HEK293 (cell line): ENCODE data around the gene KLK1.

Experiments used
- EGR2 ChIP-seq: fragments of 450-650 bp; formaldehyde crosslinking; IDR thresholded peaks from 2 replicates; pipeline ENCODE4 v1.5.1; 2016; ENCODE audit warnings: low read depth, missing biosample characterization, missing genetic modification characterization
- FEZF1 ChIP-seq: fragments of 450-650 bp; formaldehyde crosslinking; IDR thresholded peaks from 2 replicates; pipeline ENCODE4 v1.5.1; 2016; ENCODE audit warnings: missing biosample characterization, missing genetic modification characterization
- GLI2 ChIP-seq: fragments of 450-650 bp; formaldehyde crosslinking; IDR thresholded peaks from 2 replicates; pipeline ENCODE4; 2017; ENCODE audit warnings: missing biosample characterization, missing genetic modification characterization, low read depth, borderline replicate concordance
- KLF1 ChIP-seq: fragments of 450-650 bp; formaldehyde crosslinking; IDR thresholded peaks from 2 replicates; pipeline ENCODE4 v1.5.1; 2016; ENCODE audit warnings: missing biosample characterization, missing genetic modification characterization
- MYNN ChIP-seq: fragments of 450-650 bp; formaldehyde crosslinking; IDR thresholded peaks from 2 replicates; pipeline ENCODE4 v1.5.1; 2016; ENCODE audit warnings: missing biosample characterization, missing genetic modification characterization, borderline replicate concordance
- REPIN1 ChIP-seq: fragments of 450-650 bp; formaldehyde crosslinking; IDR thresholded peaks from 2 replicates; pipeline ENCODE4 v1.5.1; 2017; ENCODE audit warnings: missing biosample characterization, missing genetic modification characterization, low read depth
- SCRT2 ChIP-seq: fragments of 450-650 bp; formaldehyde crosslinking; IDR thresholded peaks from 2 replicates; pipeline ENCODE4 v1.5.1; 2016; ENCODE audit warnings: missing biosample characterization, missing genetic modification characterization
- ZNF133 ChIP-seq: fragments of 450-650 bp; formaldehyde crosslinking; IDR thresholded peaks from 2 replicates; pipeline ENCODE4 v1.5.1; 2016; ENCODE audit warnings: missing biosample characterization, missing genetic modification characterization
- ZNF18 ChIP-seq: fragments of 450-650 bp; formaldehyde crosslinking; IDR thresholded peaks from 2 replicates; pipeline ENCODE4 v1.5.1; 2016; ENCODE audit warnings: missing biosample characterization, missing genetic modification characterization
- ZNF23 ChIP-seq: fragments of 450-650 bp; formaldehyde crosslinking; IDR thresholded peaks from 2 replicates; pipeline ENCODE4 v1.5.1; 2016; ENCODE audit warnings: missing biosample characterization, missing genetic modification characterization, borderline replicate concordance
- ZNF266 ChIP-seq: fragments of 450-650 bp; formaldehyde crosslinking; IDR thresholded peaks from 2 replicates; pipeline ENCODE4 v1.5.1; 2016; ENCODE audit warnings: missing biosample characterization, missing genetic modification characterization, low read depth
- ZNF274 ChIP-seq, 2 experiments: fragments of 200-500 bp in 1 of 2; fragments of 450-650 bp in 1 of 2; sonication (Bioruptor generic) in 1 of 2; formaldehyde crosslinking in 1 of 2; IDR thresholded peaks; 2 replicates each; pipeline versions ENCODE4 v1.5.1 to v1.6.1; 2014 to 2016; ENCODE audit warnings: borderline replicate concordance in 1 of 2, inconsistent platforms in 1 of 2, low read length in 1 of 2, missing biosample characterization in 1 of 2, missing genetic modification characterization in 1 of 2
- ZNF280C ChIP-seq: fragments of 450-650 bp; formaldehyde crosslinking; IDR thresholded peaks from 2 replicates; pipeline ENCODE4 v1.5.1; 2016; ENCODE audit warnings: missing biosample characterization, missing genetic modification characterization
- ZNF341 ChIP-seq: fragments of 450-650 bp; formaldehyde crosslinking; IDR thresholded peaks from 2 replicates; pipeline ENCODE4; 2016; ENCODE audit warnings: low read depth, missing biosample characterization, missing genetic modification characterization
- ZNF416 ChIP-seq: fragments of 450-650 bp; formaldehyde crosslinking; IDR thresholded peaks from 2 replicates; pipeline ENCODE4 v1.5.1; 2016; ENCODE audit warnings: missing biosample characterization, missing genetic modification characterization
- ZNF473 ChIP-seq: fragments of 450-650 bp; formaldehyde crosslinking; IDR thresholded peaks from 2 replicates; pipeline ENCODE4 v1.5.1; 2017; ENCODE audit warnings: missing biosample characterization, missing genetic modification characterization
- ZNF518A ChIP-seq: fragments of 450-650 bp; formaldehyde crosslinking; conservative IDR thresholded peaks from 2 replicates; pipeline ENCODE4 v1.5.1; 2016; ENCODE audit warnings: low read depth, missing biosample characterization, missing genetic modification characterization
- ZNF558 ChIP-seq: fragments of 450-650 bp; formaldehyde crosslinking; IDR thresholded peaks from 2 replicates; pipeline ENCODE4 v1.5.1; 2016; ENCODE audit warnings: missing biosample characterization, missing genetic modification characterization
- ZNF580 ChIP-seq: fragments of 450-650 bp; formaldehyde crosslinking; IDR thresholded peaks from 2 replicates; pipeline ENCODE4 v1.5.1; 2016; ENCODE audit warnings: missing biosample characterization, missing genetic modification characterization
- ZNF623 ChIP-seq: fragments of 450-650 bp; formaldehyde crosslinking; IDR thresholded peaks from 2 replicates; pipeline ENCODE4 v1.5.1; 2016; ENCODE audit warnings: missing biosample characterization, missing genetic modification characterization
- ZNF677 ChIP-seq: fragments of 450-650 bp; IDR thresholded peaks from 2 replicates; pipeline ENCODE4 v1.5.0; 2018; ENCODE audit warnings: missing biosample characterization, mild to moderate bottlenecking, missing genetic modification characterization, moderate library complexity
- ZSCAN23 ChIP-seq: fragments of 450-650 bp; formaldehyde crosslinking; IDR thresholded peaks from 2 replicates; pipeline ENCODE4 v1.5.1; 2016; ENCODE audit warnings: missing biosample characterization, missing genetic modification characterization
- TF ChIP-seq, protein P1 (sequence below): fragments of 450-650 bp; formaldehyde crosslinking; IDR thresholded peaks from 2 replicates; pipeline ENCODE4 v1.5.1; 2016; ENCODE audit warnings: missing biosample characterization, missing genetic modification characterization
- TF ChIP-seq, protein P2 (sequence below): fragments of 450-650 bp; formaldehyde crosslinking; IDR thresholded peaks from 2 replicates; pipeline ENCODE4 v1.5.1; 2016; ENCODE audit warnings: missing biosample characterization, missing genetic modification characterization

The KLK1 gene

DNA sequence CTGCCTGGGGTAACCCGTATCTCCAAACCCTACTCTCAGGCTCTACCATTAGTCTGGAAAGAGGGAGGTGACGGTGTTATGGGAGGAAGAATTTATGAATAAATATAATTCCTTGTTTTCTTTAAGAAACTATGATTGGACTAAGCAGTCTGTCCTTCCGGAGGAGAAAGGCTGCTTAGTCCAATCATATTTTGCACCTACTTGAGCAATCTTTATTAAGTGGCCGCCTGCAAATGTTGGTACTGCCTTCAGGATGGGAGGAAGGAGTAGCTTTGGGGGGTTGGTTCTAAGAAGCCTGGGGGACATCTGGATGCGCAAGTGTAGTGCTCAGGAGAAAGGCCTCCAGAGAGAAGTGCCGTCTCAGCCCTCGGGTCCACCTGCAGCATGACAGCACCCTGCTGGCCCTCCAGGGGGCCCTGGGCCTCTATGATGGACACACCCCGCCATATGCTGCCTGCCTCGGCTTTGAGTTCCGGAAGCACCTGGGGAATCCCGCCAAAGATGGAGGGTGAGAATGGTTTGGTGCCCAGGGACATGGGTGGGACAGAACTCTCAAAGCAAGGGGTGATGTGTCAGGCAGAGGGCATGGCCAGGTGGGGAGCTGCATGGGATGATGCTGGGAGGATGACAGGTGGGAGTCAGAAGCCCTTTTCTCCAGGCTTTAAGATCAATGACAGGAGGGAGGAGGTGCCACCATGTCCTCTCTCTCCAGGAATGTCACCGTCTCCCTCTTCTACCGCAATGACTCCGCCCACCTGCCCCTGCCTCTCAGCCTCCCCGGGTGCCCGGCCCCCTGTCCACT, 29.3 kb downstream of the KLK1 start (continued):
- TF ChIP-seq ZNF18, result no peak
- no peak for TF ChIP-seq ZNF274 (IDR thresholded peaks at IDR 0.05; ENCODE audit: low read length)
- no peak for TF ChIP-seq ZNF274 (tag by site-specific recombination; IDR thresholded peaks at IDR 0.05; ENCODE audit: borderline replicate concordance)
- TF ChIP-seq ZNF133 (tag by site-specific recombination), result no peak
- no peak; the same call in 1 of the 2 replicates for TF ChIP-seq SCRT2 (tag by site-specific recombination)
- TF ChIP-seq, protein P1, sequence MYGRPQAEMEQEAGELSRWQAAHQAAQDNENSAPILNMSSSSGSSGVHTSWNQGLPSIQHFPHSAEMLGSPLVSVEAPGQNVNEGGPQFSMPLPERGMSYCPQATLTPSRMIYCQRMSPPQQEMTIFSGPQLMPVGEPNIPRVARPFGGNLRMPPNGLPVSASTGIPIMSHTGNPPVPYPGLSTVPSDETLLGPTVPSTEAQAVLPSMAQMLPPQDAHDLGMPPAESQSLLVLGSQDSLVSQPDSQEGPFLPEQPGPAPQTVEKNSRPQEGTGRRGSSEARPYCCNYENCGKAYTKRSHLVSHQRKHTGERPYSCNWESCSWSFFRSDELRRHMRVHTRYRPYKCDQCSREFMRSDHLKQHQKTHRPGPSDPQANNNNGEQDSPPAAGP (tag by site-specific recombination), result no peak
- peak; percentile 54 for TF ChIP-seq EGR2 (tag by site-specific recombination)
- no peak for TF ChIP-seq ZNF677 (tag by site-specific recombination)
- no peak for TF ChIP-seq REPIN1
- peak; percentile 70 for TF ChIP-seq KLF1 (tag by site-specific recombination)
- TF ChIP-seq ZNF518A (tag by site-specific recombination), result no peak
- TF ChIP-seq MYNN, result no peak
- TF ChIP-seq FEZF1 (tag by site-specific recombination), result no peak
- TF ChIP-seq ZNF580 (tag by site-specific recombination), result no peak
- TF ChIP-seq ZNF280C (tag by site-specific recombination), result no peak
- TF ChIP-seq, protein P2, sequence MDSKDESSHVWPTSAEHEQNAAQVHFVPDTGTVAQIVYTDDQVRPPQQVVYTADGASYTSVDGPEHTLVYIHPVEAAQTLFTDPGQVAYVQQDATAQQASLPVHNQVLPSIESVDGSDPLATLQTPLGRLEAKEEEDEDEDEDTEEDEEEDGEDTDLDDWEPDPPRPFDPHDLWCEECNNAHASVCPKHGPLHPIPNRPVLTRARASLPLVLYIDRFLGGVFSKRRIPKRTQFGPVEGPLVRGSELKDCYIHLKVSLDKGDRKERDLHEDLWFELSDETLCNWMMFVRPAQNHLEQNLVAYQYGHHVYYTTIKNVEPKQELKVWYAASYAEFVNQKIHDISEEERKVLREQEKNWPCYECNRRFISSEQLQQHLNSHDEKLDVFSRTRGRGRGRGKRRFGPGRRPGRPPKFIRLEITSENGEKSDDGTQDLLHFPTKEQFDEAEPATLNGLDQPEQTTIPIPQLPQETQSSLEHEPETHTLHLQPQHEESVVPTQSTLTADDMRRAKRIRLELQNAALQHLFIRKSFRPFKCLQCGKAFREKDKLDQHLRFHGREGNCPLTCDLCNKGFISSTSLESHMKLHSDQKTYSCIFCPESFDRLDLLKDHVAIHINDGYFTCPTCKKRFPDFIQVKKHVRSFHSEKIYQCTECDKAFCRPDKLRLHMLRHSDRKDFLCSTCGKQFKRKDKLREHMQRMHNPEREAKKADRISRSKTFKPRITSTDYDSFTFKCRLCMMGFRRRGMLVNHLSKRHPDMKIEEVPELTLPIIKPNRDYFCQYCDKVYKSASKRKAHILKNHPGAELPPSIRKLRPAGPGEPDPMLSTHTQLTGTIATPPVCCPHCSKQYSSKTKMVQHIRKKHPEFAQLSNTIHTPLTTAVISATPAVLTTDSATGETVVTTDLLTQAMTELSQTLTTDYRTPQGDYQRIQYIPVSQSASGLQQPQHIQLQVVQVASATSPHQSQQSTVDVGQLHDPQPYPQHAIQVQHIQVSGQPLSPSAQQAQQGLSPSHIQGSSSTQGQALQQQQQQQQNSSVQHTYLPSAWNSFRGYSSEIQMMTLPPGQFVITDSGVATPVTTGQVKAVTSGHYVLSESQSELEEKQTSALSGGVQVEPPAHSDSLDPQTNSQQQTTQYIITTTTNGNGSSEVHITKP, result peak; percentile 91
- no peak for TF ChIP-seq ZNF473 (tag by site-specific recombination)
- no peak for TF ChIP-seq ZNF266
- no peak for TF ChIP-seq ZNF623 (tag by site-specific recombination)
- no peak for TF ChIP-seq ZNF416 (tag by site-specific recombination)
- 0 out of 2 replicates have a peak, but pooled peaks have one; percentile 18 for TF ChIP-seq ZSCAN23 (tag by site-specific recombination)
- peak; percentile 20; the same call in 1 of the 2 replicates for TF ChIP-seq ZNF341
- no peak for TF ChIP-seq ZNF23 (tag by site-specific recombination)
- TF ChIP-seq GLI2, result no peak
- TF ChIP-seq ZNF558 (tag by site-specific recombination), result no peak
